Measurements from ENCODE around the gene SHC2.
"Not testable (repeated sequence)": the region's sequence is repeated elsewhere in the genome, so short reads cannot be mapped to it uniquely, and the experiment has no call there.

Gene SHC2

DNA sequence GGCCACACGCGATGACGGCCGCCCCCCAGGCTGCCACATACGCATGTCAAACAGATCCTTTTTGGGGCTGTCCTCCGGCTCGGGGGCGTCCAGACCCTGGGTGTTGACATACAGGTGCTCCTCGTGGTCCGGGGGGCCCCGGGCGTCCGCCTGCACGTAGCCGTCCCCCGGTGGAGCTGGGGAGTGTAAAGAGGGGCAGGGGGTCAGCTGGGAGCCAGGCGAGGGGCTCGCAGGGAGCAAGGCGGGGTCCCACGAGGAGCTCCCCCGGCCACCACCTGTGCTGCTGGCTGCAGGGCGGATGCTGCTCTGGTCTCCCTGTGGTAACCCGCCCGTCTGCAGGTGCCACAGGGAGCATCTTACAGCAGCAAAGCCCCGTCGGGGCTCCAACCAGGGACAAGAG, 35.8 kb downstream of the SHC2 start:
- no peaks in the 10 kb centered on the region for H3K27me3 ChIP-seq (ENCODE audit: low read depth)
- in situ Hi-C loops (cut with MboI; ENCODE audit: low sequenced_read_pairs), result no loop called here
- H3K4me1 ChIP-seq, result no peaks in the 10 kb centered on the region
- H3K4me3 ChIP-seq, result no peak overlapping the region
- no peaks in the 10 kb centered on the region for H3K36me3 ChIP-seq (replicated peaks)
- no peaks in the 10 kb centered on the region for H3K9me3 ChIP-seq
- no peak for DNase-seq (ENCODE audit: low spot score in 2 of 2)

DNA sequence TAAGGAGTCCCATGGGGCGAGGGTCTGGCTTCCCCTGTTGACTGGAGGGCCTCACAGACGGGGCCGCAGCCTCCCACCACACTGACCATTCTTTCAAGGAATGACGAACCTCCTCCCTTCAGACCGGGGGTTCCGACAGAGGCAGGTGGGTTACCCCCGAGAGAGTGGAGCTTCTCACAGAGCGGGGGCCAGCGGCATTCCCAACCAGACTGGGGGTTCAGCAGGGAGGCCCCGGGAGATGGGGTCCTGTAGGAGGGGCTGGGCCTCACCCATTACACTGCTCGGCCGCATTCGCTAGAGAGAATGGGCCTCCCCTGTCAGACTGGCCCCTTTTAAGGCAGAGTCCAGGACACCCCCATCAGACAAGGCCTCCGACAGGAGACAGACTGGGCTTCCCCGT, 36.3 kb downstream of the SHC2 start:
- Histone ChIP-seq H3K36me3 (replicated peaks) (no peaks in the 10 kb centered on the region), H3K27me3 (ENCODE audit: low read depth) (no peaks in the 10 kb centered on the region), H3K9me3 (no peaks in the 10 kb centered on the region), H3K4me3 (no peak overlapping the region), H3K4me1 (no peaks in the 10 kb centered on the region)
- no peak for DNase-seq (ENCODE audit: low spot score in 2 of 2)
- in situ Hi-C loops (cut with MboI; ENCODE audit: low sequenced_read_pairs), result no loop called here

DNA sequence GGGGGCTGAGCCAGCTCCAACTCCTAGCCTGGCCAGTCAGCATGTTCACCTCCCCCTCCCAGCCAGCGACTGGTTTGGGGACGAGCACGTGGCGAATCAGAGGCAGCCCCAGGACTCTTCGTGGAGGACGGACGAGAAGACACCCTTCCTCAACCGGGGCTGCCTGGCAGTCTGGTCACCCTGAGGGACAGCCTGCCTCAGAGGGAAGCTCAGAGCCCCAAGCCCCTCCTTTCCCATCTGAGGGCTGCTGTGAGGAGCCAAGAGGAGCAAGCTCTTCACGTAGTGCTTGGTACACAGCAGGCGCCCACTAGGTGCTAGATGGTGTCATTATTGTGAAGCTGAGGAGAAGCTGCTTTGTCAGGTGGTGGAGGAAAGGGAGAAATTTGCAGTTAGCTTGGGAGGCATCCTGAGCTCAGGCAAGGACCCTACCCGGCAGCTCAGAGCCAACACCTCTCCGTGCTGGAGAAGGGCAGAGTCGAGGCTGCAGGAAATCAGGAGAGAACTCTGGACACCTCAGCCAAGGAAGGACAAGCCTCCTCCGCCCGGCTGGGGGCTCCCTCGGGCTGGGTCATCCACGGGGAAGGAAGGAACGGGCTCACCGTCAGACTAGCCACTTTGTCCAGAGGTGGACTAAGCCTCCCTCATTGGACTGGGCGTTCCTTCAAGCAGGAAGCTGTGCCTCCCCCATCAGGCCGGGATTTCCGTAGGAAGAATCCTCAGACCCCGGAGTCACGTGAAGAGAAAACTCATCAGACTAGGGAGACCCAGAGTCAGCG, 37.0 kb downstream of the SHC2 start:
- DNase-seq (ENCODE audit: low spot score in 2 of 2), result no peak
- Histone ChIP-seq H3K9me3 (no peaks in the 10 kb centered on the region), H3K4me1 (no peaks in the 10 kb centered on the region), H3K27me3 (ENCODE audit: low read depth) (no peaks in the 10 kb centered on the region), H3K36me3 (replicated peaks) (no peaks in the 10 kb centered on the region), H3K4me3 (no peak overlapping the region)
- in situ Hi-C loops (cut with MboI; ENCODE audit: low sequenced_read_pairs), result no loop called here

DNA sequence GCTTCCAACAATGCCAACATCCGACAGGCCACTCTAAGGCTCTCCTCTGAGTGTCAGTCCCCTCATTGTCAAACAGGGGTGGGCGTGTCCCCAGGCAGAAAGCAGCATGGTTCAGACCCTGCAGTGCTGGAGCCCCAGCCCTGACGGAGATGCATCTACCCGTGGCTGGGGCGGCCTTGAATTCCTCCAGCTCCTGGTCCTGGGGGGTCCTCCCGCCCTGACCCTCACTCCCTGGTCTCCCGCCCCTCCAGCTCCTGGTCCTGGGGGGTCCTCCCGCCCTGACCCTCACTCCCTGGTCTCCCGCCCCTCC, 38.0 kb downstream of the SHC2 start:
- H3K4me3 ChIP-seq; H3K4me1 ChIP-seq; in situ Hi-C loops (cut with MboI; ENCODE audit: low sequenced_read_pairs); DNase-seq (ENCODE audit: low spot score in 2 of 2); H3K27me3 ChIP-seq (ENCODE audit: low read depth); H3K9me3 ChIP-seq; H3K36me3 ChIP-seq (replicated peaks): not testable (repeated sequence)

DNA sequence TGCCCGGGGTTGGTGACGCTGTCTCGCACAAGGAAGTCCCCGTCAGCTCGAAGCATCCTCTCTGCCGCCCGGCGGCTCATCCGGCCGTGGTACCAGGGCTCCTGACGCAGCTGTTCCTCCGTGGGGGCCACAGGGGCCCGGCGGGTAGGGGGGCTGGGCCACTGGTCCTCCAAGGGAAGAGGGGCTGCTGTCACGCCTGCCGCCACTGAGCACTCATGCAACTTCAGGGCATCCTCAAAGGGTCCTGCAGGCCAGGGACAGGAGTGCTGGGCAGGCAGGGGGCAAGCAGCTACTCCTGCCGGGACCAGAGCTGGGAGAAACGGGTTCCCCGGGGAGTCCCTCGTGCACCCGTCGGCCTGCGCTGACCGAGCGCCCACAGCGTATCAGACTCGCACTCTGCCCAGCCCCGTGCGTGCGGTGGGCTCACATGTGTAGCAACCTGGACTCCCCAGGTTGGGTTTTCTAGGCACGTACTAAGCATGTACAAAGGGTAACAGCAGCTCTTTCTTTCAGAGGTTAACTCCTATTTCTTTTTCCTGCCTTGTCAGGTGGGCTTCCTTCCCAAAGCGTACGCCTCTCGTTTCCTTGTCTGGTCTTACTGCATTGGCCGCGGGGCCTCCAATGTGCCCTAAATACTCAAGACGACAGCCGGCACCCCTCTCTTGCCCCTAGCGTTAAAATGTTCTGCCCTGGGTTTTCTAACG, 38.5 kb downstream of the SHC2 start:
- Histone ChIP-seq H3K36me3 (replicated peaks) (no peaks in the 10 kb centered on the region), H3K9me3 (no peaks in the 10 kb centered on the region), H3K4me3 (no peak overlapping the region), H3K4me1 (no peaks in the 10 kb centered on the region), H3K27me3 (ENCODE audit: low read depth) (no peaks in the 10 kb centered on the region)
- no peak for DNase-seq (ENCODE audit: low spot score in 2 of 2)
- in situ Hi-C loops (cut with MboI; ENCODE audit: low sequenced_read_pairs), result no loop called here

DNA sequence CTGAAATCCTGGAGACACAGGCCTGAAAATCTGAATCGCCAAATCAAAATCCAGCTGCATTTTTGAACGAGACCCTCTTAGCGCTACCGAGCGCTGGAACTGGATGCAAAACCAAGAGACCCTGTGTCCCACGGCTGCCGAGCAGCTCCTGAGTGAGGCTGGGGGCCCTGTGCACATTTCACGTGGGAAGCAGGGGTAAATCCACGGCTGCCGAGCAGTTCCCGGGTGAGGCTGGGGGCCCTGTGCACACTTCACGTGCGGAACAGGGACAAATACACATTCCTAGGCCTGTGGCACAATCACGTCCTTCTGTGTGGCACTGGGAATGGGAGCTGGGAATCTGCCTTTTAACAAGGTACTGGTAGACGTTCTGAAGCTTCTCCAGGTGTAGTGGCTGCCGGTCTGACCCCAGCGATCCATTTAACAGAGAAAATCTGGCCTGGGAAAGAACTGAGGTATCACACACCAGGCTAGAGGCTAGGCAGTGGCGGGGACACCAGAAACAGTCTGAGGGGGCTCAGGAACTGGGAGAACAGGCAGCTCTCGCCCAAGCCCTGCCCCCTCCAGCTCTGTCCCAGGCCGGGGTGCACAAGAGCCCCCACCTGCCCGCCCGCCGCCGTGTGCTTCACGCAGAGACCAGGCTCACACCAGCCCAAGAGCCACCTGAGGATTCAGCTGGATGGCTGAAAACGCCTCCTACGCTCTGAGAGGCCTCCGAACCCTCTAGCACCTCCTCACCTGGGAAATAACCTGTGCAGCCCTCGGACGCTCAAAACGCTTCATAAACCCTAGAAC, 40.9 kb downstream of the SHC2 start:
- in situ Hi-C loops (cut with MboI; ENCODE audit: low sequenced_read_pairs), result no loop called here
- no peak for DNase-seq (ENCODE audit: low spot score in 2 of 2)
- Histone ChIP-seq H3K9me3 (no peaks in the 10 kb centered on the region), H3K4me1 (no peaks in the 10 kb centered on the region), H3K4me3 (no peak overlapping the region), H3K36me3 (replicated peaks) (no peaks in the 10 kb centered on the region), H3K27me3 (ENCODE audit: low read depth) (no peaks in the 10 kb centered on the region)

DNA sequence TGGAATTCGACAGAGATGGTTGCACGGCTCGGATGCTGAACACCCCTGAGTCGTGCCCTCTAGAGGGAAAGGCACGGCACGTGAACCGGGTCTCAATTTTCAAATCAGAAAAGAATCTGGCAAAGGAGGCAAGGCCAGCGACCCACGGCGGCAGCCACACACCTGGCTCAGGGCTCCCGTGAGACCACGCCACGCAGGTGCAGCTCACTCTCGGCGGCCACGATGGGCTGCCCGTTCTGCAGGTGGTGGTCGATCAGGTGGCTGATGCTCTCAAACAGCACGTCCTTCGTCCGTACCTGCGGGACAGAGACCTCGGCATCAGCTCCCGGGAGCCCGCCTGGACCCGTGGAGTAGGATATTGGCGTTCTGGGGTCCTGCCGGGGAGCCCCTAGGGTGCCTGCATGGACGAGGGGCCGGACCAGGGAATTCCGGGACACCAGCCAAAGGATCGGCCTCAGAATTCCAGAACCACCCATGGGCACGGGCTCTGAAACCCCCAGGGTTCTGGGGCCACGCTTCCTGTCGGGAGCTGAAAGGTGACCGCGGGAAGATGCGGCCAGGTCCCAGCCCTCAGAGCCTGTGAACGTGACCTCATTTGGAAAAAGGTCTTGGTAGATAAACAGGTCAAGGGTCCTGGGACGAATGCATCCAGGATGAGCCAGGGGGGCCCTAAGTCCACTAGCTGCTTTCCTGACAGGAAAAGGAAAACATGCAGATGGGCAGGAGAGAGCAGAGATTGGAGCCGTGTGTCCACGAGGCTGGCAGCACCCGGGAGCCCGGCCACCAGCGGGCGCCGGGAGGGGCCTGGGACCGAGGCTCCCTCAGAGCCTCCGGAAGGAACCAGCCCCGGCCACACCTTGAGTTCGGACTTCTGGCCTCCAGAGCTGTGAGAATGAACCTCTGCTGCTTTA, 41.8 kb downstream of the SHC2 start:
- no peak overlapping the region for H3K4me3 ChIP-seq
- no peak for DNase-seq (ENCODE audit: low spot score in 2 of 2)
- no peaks in the 10 kb centered on the region for H3K9me3 ChIP-seq
- no peaks in the 10 kb centered on the region for H3K27me3 ChIP-seq (ENCODE audit: low read depth)
- H3K36me3 ChIP-seq (replicated peaks), result no peaks in the 10 kb centered on the region
- in situ Hi-C loops (cut with MboI; ENCODE audit: low sequenced_read_pairs), result no loop called here
- H3K4me1 ChIP-seq, result no peaks in the 10 kb centered on the region

DNA sequence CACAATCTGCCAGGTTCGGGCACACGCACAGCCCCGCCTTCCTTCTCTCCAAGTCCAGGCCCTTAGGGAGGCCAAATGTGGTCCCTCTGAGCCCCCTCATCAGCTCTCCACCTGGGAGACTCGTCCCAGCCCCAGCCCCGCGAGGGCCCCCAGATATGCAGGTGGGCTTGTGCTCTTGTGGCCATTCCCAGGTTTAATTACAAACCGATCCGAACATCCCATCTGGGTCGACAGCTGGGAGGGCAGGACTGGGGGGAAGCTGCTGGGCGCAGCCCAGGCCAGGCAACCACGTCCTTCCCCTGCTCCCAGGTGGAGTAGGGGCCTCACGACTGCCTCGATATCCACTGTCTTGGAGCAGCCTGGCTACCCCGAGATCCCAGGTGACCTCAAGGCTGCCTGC, 44.4 kb downstream of the SHC2 start:
- in situ Hi-C loops (cut with MboI; ENCODE audit: low sequenced_read_pairs), result no loop called here
- 0 out of 2 replicates have a peak, but pooled peaks cover under 1% of the 10 kb centered on the region for H3K9me3 ChIP-seq
- H3K27me3 ChIP-seq (ENCODE audit: low read depth), result no peaks in the 10 kb centered on the region
- no peak for DNase-seq (ENCODE audit: low spot score in 2 of 2)
- H3K4me3 ChIP-seq, result no peak overlapping the region
- H3K36me3 ChIP-seq (replicated peaks), result no peaks in the 10 kb centered on the region
- no peaks in the 10 kb centered on the region for H3K4me1 ChIP-seq

DNA sequence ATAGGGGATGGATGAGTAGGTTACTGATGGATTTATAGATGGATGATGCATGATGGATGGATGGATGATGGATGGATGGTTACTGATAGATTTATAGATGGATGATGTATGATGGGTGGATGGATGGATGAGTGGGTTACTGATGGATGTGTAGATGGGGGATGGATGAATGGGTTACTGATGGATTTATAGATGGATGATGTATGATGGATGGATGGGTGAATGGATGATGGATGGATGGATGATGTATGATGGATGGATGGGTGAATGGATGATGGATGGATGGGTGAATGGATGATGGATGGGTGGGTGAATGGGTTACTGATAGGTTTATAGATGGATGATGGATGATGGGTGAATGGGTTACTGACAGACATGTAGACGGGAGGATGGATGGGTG, 45.5 kb downstream of the SHC2 start:
- Histone ChIP-seq H3K4me1 (no peaks in the 10 kb centered on the region), H3K9me3 (peaks cover 2% of the 10 kb centered on the region; the same call in 1 of the 2 replicates), H3K36me3 (replicated peaks) (no peaks in the 10 kb centered on the region), H3K4me3 (no peak overlapping the region), H3K27me3 (ENCODE audit: low read depth) (no peaks in the 10 kb centered on the region)
- in situ Hi-C loops (cut with MboI; ENCODE audit: low sequenced_read_pairs), result no loop called here
- no peak for DNase-seq (ENCODE audit: low spot score in 2 of 2)

DNA sequence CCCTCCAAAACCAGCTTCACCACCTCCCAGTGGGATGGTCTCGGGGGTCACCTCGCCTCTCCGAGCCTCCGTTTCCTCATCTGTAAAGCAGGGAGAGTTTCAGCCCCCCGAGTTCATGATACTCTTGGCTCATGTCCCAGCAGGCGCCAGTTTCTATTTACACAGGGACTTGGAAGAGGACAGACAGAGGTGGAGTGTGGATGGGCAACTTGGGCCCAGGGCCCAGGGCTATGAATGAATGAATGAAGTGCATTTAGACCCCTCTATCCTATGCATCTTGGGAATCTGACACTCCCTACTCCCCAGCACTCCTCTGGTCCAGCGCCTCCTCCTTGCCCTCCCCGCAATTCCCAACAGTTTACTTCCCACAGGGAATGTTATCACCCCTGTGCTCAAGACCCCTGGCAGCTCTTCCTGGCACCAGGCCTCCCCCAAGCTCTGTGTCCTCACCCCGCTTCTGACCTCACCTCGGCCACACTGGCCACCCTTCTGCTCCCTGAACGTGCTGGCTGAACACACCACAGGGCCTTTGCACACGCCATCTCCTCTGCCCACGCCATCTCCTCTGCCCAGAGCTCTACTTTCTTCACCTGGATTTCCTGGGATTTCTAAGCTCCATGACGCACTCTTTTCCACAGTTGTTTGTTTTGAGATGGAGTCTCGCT, 46.9 kb downstream of the SHC2 start:
- H3K4me3 ChIP-seq, result no peak overlapping the region
- no peaks in the 10 kb centered on the region for H3K36me3 ChIP-seq (replicated peaks)
- peaks cover 5% of the 10 kb centered on the region; the same call in 1 of the 2 replicates for H3K4me1 ChIP-seq
- H3K27me3 ChIP-seq (ENCODE audit: low read depth), result no peaks in the 10 kb centered on the region
- in situ Hi-C loops (cut with MboI; ENCODE audit: low sequenced_read_pairs), result no loop called here
- no peak for DNase-seq (ENCODE audit: low spot score in 2 of 2)
- peaks cover 6% of the 10 kb centered on the region; the same call in 1 of the 2 replicates for H3K9me3 ChIP-seq

DNA sequence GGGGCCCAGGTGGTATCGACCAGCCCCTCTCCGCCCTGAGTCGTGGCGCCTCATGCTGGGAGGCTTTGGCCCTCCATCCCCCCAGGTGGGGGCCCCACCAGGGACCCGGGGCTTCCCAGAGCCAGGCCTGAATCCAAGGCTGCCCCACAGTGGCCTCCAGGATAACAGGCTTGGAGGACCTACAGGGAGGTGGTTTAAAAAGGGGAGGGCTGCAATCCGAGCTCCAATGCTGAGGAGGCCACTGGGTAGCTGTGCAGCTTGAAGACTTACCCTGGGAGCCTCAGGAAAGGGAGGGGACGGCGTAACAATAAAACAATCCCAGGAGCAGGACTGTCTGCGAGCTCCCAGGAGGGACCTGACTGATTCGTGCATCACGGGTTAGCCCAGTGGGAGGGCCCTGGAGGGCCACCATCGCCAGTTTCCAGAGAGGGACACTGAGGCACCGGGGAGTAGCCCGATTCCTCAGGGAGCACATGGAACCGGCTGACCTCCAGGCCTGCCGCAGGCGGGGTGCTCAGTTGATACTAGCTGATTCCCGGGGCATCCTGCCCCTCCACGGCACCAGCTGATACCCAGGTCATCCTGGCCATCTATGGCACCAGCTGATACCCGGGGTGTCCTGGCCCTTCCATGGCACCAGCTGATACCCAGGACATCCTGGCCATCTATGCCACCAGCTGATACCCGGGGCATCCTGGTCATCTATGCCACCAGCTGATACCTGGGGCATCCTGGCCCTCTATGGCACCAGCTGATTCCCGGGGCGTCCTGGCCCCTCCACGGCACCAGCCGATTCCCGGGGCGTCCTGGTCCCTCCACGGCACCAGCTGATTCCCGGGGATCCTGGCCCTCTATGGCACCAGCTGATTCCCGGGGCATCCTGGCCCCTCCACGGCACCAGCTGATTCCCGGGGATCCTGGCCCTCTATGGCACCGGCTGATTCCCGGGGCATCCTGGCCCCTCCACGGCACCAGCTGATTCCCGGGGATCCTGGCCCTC, 48.2 kb downstream of the SHC2 start:
- Histone ChIP-seq H3K4me1 (peaks cover 9% of the 10 kb centered on the region), H3K4me3 (no peak overlapping the region), H3K27me3 (ENCODE audit: low read depth) (no peaks in the 10 kb centered on the region), H3K36me3 (replicated peaks) (peaks cover 1% of the 10 kb centered on the region; the same call in 1 of the 2 replicates), H3K9me3 (peaks cover 6% of the 10 kb centered on the region; the same call in 1 of the 2 replicates)
- peak in 1 of 2 experiments; percentile 24 for DNase-seq (ENCODE audit: low spot score in 2 of 2)
- in situ Hi-C loops (cut with MboI; ENCODE audit: low sequenced_read_pairs), result no loop called here

Measured in HAP-1 (cell line).